GM21717 (cell line): Measurements from ENCODE around the gene H6PD.

Experiments used
- ATAC-seq: cut with Tn5 transposase; IDR thresholded peaks from one replicate; pipeline ENCODE4 v1.9.1; 2021; ENCODE audit warnings: mild to moderate bottlenecking, moderate library complexity; ENCODE audit not compliant: unreplicated experiment

Gene H6PD

DNA sequence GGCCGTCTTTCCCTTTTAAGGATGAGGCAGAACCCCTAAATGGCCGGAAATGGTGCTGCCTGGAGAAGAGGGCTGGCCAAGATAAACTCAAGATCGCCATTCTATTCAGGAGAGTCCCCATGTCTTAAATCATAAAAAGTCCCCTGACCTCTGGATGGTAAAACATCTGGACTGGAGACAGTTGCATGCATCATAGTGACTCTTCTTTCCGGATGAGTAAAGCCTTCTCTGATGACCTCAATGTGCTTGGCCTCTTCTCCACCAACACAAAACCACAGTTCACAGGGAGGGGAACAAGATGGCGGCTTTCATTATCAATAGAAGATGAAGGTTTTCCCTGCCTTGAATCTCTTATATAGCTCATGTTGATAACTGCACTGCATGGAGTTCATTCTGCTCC is 27.5 kb upstream of the H6PD start:
- no peak for ATAC-seq

DNA sequence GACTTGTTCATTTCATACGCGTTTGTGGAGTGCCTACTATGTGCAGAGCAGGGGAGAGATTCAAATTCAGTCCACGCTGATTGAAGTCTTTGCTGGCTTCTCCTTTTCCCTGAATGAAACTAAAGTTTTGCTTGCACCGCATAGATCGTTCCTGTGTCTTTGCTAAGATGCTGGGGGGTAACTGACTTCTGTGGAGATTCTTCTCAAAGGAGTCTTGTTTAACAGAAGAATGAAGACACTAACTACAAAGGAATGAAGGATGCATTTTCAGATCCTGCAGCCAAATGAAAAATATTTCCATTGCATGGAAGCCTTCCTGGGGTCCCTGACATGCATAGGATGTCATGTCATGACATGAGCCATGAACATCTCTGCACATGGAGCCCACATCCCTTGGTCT is 26.9 kb upstream of the H6PD start:
- no peak for ATAC-seq

DNA sequence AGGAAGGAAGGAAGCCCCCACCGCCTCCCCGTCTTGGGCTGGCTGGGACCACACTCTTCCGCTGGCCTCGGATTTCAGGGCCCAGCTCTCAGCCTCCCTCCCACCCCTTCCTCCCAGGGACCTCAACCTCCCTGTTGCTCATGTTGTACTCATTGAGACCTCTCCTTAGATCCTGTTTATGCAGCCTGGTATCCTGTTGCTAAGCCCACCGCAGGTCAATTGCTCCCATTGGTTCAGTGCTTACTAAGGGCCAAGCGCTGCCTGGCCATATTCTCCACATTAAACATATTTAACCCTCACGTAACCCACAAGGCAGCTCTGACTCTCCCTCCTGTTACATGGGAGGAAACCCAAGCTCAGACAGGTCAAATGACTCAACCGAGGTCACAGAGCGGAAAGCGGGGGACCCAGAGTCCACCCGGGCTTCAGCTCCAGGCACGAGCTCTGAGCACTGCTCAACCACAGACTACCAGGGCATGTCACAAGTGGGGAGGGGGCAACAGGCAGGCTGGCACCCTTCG is 23.2 kb upstream of the H6PD start:
- no peak for ATAC-seq

- ATAC-seq, result no peak
Measured at GRCh38 chr1:9212735-9213134, 21.8 kb upstream of the H6PD start.

- ATAC-seq, result no peak
Measured at GRCh38 chr1:9213956-9214355, 20.6 kb upstream of the H6PD start.

DNA sequence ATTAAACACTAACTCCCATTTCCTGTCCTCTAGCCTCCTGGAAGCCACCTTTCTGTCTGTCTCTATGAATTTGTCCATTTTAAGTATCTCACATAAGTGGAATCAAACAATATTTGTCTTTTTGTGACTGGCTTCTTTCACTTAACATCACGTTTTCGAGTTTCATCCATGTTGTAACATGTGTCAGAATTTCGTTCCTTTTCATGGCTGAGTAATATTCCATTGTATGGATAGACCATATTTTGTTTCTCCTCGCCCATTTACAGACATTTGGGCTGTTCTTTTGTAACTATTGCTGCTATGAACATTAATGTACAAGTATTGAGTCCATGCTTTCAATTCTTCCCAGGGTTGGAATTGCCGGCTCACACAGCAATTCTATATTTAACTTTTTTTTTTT is 15.7 kb upstream of the H6PD start:
- ATAC-seq, result no peak

GRCh38 chr1:9222846-9223625 is 11.5 kb upstream of the H6PD start:
- ATAC-seq, result no peak

DNA sequence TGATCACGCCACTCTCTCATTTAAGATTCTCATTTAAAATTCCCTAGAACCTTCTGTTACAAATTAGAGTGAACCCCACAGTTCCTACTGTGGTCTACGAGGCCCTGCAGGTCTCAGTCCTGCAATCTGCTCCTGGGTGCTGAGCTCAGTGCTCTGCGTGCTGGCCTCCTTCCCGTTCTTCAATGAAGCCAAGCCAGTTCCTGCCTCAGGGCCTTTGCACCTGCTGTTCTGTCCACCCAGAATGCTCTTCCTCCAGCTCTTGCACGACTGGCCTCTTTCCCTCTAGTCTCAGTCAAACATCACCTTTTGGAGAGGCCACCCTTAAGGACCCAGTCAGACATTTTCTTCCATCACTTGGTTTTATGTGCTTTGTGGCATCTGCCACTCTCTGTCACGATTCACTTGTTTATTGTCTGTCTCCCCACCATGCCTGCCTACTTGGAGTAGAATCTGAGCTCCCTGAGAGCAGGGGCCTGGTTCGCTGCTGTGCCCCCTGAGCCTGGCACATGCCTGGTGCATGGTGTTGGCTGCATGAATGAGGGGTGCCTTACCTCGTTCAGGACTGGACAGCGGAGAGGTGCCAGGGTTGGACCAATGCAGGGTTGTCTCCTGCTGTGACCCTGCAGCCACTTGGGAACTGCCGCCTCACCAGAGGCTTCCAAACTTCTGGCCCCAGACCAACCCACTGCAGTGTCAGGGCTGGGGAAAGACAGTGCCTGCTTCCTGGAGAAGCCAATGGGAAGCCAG is 9.7 kb upstream of the H6PD start:
- no peak for ATAC-seq

DNA sequence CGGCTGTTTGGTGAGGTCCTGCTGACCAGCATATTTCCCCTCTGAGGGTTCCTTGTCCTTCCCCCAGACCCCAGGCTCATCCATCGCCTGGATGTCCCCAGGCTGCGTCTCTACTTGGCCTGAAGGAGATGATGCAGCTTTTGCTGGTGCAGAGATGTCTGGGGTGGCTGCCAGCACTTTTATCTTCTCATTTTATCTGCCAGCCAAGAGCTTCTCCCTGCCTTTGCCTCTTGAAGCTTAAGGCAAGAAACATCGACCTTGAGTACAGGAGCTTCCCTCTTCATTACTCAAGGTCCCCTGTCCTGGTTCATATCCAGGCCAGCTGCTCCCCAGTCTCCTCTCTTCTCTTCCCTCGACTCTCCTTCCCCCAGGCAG is 9.2 kb upstream of the H6PD start:
- no peak for ATAC-seq

DNA sequence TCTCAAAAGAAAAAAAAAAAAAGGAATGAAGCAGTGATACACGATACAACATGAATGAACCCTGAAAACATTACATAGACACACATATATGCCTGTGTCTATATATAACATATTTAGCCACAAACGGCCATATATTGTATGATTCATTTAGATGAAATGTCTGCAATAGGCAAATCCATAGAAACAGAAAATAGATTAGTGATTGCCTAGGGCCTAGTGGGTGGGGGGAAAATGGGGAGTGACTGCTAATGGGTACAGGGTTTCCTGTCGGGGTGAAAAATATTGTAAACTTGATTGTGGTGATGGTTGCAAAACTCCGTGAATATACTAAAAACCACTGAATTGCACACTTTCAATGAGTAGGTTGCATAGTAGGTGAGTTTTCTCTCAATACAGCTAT is 6.0 kb upstream of the H6PD start:
- no peak for ATAC-seq

DNA sequence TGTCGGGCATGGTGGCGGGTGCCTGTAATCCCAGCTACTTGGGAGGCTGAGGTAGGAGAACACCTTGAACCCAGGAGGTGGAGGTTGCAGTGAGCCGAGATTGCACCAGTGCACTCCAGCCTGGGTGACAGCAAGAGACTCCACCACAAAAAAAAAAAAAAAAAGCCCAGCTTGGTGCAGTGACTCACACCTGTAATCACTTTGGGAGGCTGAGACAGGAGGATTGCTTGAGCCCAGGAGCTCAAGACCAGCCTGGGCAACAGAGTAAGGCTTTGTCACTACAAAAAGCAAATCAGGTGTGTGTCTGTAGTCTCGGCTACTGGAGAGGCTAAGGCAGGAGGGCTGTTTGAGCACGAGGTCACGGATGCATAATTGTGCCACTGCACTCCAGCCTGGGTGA is 5.0 kb upstream of the H6PD start:
- ATAC-seq, result no peak

GRCh38 chr1:9230869-9231533 is 3.6 kb upstream of the H6PD start:
- no peak for ATAC-seq

GRCh38 chr1:9231648-9232332 is 2.8 kb upstream of the H6PD start:
- no peak for ATAC-seq

GRCh38 chr1:9233241-9233941 is 1.2 kb upstream of the H6PD start:
- ATAC-seq, result no peak

DNA sequence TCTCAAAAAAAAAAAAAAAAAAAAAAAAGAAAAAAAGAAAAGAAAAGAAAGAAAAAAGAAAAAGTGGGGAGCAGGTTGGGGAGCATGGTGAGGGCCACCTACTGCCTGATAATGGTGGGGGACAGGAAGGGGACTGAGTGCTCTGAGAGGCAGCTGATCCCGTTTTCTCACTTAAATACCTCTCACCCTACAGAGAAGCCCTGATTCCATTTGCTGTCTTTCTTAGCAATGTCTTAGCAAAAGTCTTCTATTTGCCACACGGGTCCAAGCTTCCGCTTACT is 692 bp upstream of the H6PD start:
- ATAC-seq, result no peak

DNA sequence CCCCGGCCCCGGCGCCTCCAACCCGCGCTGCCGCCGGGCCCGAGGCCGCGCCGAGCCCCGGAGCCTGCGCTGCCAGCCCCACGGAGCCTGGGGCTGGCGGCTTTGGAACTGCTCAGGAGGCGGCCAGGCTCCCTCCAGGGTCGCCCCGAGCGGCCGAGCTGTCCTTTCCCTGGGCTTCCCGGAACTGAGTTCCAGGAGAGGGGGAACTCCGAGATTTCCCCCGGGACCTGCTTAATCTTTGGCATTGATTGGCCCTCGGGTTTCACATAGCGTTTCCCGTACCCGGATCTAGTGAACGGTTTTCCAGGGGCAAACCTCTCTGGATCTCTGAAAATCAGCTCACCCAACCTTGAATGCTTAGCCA is 504 bp downstream of the H6PD start:
- no peak for ATAC-seq

GRCh38 chr1:9235560-9235959 is 986 bp downstream of the H6PD start:
- ATAC-seq, result no peak

DNA sequence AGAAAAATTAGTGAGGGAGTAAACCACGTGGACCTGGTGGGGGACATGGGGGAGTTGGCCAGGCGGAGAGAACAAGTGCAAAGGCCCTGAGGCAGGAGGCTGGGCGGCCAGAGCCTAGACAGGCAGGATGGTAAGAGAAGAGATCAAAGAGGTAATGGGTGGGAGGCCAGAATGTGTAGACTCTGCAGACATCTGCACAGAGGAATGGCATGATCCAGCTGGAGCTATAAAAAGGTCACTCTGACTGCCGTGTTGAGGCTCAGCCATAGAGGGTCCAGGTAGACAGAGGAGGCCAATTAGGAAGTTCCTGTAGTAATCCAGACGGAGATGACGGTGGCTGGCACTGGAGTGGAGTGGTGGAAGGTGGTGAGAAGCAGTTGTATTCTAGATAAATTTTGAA is 3.6 kb downstream of the H6PD start:
- ATAC-seq, result no peak

- no peak for ATAC-seq
Measured at GRCh38 chr1:9238550-9238949, 4.0 kb downstream of the H6PD start.

DNA sequence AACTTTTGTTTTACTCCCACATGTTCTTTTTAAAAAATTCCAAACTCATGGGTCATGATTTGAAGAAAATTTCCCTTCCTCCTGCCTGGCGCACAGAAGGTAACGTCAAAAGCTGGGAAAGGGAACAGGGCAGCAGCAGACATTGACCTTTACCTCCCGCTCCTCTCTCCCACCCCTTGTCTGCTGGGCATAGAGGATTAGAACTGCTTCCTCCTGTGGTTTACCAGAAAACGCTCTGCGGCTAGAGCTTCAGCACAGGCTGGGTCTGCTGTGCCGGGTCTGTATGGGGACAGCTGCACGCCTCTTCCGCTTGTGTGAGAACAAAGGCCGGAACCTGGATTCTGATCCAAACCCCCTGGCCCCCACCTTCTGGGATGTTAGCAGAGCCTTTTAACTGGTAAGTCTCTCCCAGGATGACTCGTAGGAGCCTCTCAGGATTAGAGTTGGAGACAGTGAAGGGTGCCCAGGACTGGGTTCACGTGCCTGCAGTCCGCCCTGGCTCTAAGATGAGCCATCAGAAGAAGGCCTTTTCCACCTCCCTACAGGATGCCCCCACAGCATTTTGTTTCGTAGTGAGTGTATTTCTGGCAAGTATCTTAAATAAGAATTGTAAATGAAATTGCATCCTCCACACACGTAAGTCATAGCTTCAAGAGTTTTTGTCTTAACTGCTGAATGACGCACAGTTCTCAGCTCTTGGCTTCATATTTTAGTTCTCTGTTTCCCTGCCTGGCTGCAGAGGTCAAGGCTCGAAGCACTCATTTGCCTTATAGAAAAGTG is 5.2 kb downstream of the H6PD start:
- ATAC-seq, result no peak
